Psoas muscle (tissue), 8 donors: ENCODE data around the gene STK39. TPM values are rescaled to one million over a fixed set of nuclear protein-coding genes. Genes with fewer than 3 reads are reported as not detected.
A peak's percentile ranks its signal among the peaks of the same experiment; 100 is the strongest.

Experiments
- ATAC-seq, 4 donors: fragments of 200-7000 bp; cut with Tn5 transposase; one replicate each; pipeline ENCODE4 v1.9.1; 2020; ENCODE audit warnings: moderate library complexity in 3 of 4, mild to moderate bottlenecking in 2 of 4
- DNase-seq, 2 donors: peaks; one replicate each; pipeline ENCODE4 v3.0.0-alpha.2; 2020
- H3K27ac ChIP-seq: fragments of 200-600 bp; one replicate; pipeline ENCODE4 v1.8.0; 2022
- H3K27me3 ChIP-seq, 3 donors: fragments of 200-600 bp in 1 of 3; one replicate each; pipeline versions ENCODE4 v1.6.1 to v1.8.0; 2013 to 2022; ENCODE audit warnings: low read length in 2 of 3, mild to moderate bottlenecking in 2 of 3, moderate library complexity in 1 of 3; ENCODE audit not compliant: insufficient read depth in 3 of 3
- H3K36me3 ChIP-seq, 2 donors: fragments of 200-600 bp in 1 of 2; one replicate each; pipeline versions ENCODE4 v1.6.1 to v1.8.0; 2013 to 2022; ENCODE audit warnings: low read depth in 1 of 2, mild to moderate bottlenecking in 1 of 2, moderate library complexity in 1 of 2; ENCODE audit not compliant: insufficient read depth in 1 of 2
- H3K4me1 ChIP-seq: fragments of 200-600 bp; one replicate; pipeline ENCODE4 v1.8.0; 2022
- H3K4me3 ChIP-seq: fragments of 200-600 bp; one replicate; pipeline ENCODE4 v1.8.0; 2022; ENCODE audit warnings: mild to moderate bottlenecking
- H3K9me3 ChIP-seq: fragments of 200-600 bp; one replicate; pipeline ENCODE4 v1.8.0; 2022
- CTCF ChIP-seq: fragments of 200-600 bp; IDR thresholded peaks from one replicate; pipeline ENCODE4 v1.8.0; 2022; ENCODE audit warnings: antibody characterized with exemption
- WGBS, 3 donors: extraction: QIAGEN DNeasy Blood & Tissue Kit; methylation state at CpG; one replicate each; pipeline versions ENCODE4 v1.1.6 to v1.1.7; 2013; 5-methylcytosine and 5-hydroxymethylcytosine counted together
- intact Hi-C, 2 donors: fragments of 100-400 bp; cut with DNase I; formaldehyde crosslinking; loops; one replicate each; pipeline versions ENCODE4 v1.11.0 to v1.14.2; 2022
- polyA plus RNA-seq, 3 donors: library from polyadenylated mRNA; stranded (reverse); fragments of 200-250 nt; gene quantifications; one replicate each; pipeline ENCODE4 v1.2.3, GENCODE V29; 2013
- total RNA-seq, 4 donors: library from RNA; stranded (reverse); fragmentation: NEBNext Ultra II Directional in 2 of 4; extraction: Animal tissue kit (Norgen Biotek cat#: 25700) in 2 of 4; gene quantifications; one replicate each; pipeline versions ENCODE4 v1.2.1 to v1.2.4, GENCODE V29; 2021 to 2023
- donor health status: healthy with polysubstance abuse.
- donor health status: DM: no; HTN: no; CAD: no; lungs with moderate emphysema.
- donor health status: Bipolar disorder and iron deficiency.
- donor health status: healthy.
- donor health status: DM: yes; HTN: yes; CAD: no.
- donor health status: DM: no; HTN: no; CAD: no.
- donor health status: DM: no; HTN: no; CAD: no.
- donor health status: DM: yes; HTN: yes; CAD: no.

The STK39 gene
- total and polyA plus RNA-seq, 7 donors: 2.3 to 10.0 (median 4.9) TPM

- no peaks in the 10 kb centered on the region for H3K4me1 ChIP-seq
- no peak for DNase-seq
Observed at GRCh38 chr2:168191955-168192785, 55.2 kb downstream of the STK39 start.

GRCh38 chr2:168190590-168191336 lies 56.6 kb downstream of the STK39 start:
- H3K4me1 ChIP-seq: no peaks in the 10 kb centered on the region
- no peak for ATAC-seq
- H3K4me3 ChIP-seq: no peak overlapping the region
- intact Hi-C loops: no loop called here
- TF ChIP-seq CTCF: no peak
- WGBS, 3 donors: 64 to 78% (median 66%) methylated on average over 7 of the region's 7 CpGs
- H3K36me3 ChIP-seq: no peaks in the 10 kb centered on the region
- no peak for DNase-seq
- H3K27me3 ChIP-seq: no peaks in the 10 kb centered on the region
- no peaks in the 10 kb centered on the region for H3K9me3 ChIP-seq
- H3K27ac ChIP-seq: no peak overlapping the region

More at GRCh38 chr2:168191955-168192785, 55.2 kb downstream of the STK39 start:
- ATAC-seq: no peak
- H3K4me3 ChIP-seq: no peak overlapping the region
- H3K27me3 ChIP-seq: peaks cover 0 to 1% (median 0%) of the 10 kb centered on the region in 3 donors
- no peak for TF ChIP-seq CTCF
- WGBS, 3 donors: 68 to 86% (median 71%) methylated on average over 6 of the region's 6 CpGs
- no peak overlapping the region for H3K27ac ChIP-seq
- intact Hi-C loops: no loop called here
- H3K36me3 ChIP-seq: no peaks in the 10 kb centered on the region
- no peaks in the 10 kb centered on the region for H3K9me3 ChIP-seq

GRCh38 chr2:168189835-168190569 lies 57.4 kb downstream of the STK39 start:
- Histone ChIP-seq H3K9me3 (no peaks in the 10 kb centered on the region), H3K4me3 (no peak overlapping the region), H3K4me1 (no peaks in the 10 kb centered on the region), H3K36me3 (no peaks in the 10 kb centered on the region), H3K27ac (no peak overlapping the region), H3K27me3 (no peaks in the 10 kb centered on the region)
- TF ChIP-seq CTCF: no peak
- 91 to 96% (median 92%) methylated on average over 9 of the region's 9 CpGs for WGBS, 3 donors
- DNase-seq (no peak), ATAC-seq (no peak)
- intact Hi-C loops: no loop called here

- Histone ChIP-seq H3K4me3 (no peak overlapping the region), H3K27me3 (no peaks in the 10 kb centered on the region), H3K36me3 (no peaks in the 10 kb centered on the region), H3K4me1 (no peaks in the 10 kb centered on the region), H3K9me3 (no peaks in the 10 kb centered on the region), H3K27ac (no peak overlapping the region)
- TF ChIP-seq CTCF: no peak
- 47 to 60% (median 60%) methylated on average over 2 of the region's 2 CpGs for WGBS, 3 donors
- ATAC-seq: peak in 2 of 4 donors; percentile 42 to 89
- DNase-seq: no peak
- intact Hi-C loops: no loop called here
Observed at GRCh38 chr2:168188002-168188401, 59.4 kb downstream of the STK39 start.
